NCI-H526 (cell line): Measurements from ENCODE around the gene ARHGAP9.
"Not testable (repeated sequence)": the region's sequence is repeated elsewhere in the genome, so short reads cannot be mapped to it uniquely, and the experiment has no call there.

ENCODE experiments used
- DNase-seq, 2 experiments: peaks; one replicate each; lab custom pipeline; 2025; lab: John Stamatoyannopoulos, UW

The ARHGAP9 gene

GRCh38 chr12:57479376-57480115 lies at the start of gene ARHGAP9:
ARHGAP9 (minus strand) TSS chr12:57479866; CDS start chr12:57479406, 460 bp downstream.
- DNase-seq = no peak

GRCh38 chr12:57528831-57529555 lies 49.3 kb upstream of the ARHGAP9 start:
- DNase-seq = no peak

GRCh38 chr12:57528176-57528575 lies 48.5 kb upstream of the ARHGAP9 start:
- DNase-seq = no peak

DNA sequence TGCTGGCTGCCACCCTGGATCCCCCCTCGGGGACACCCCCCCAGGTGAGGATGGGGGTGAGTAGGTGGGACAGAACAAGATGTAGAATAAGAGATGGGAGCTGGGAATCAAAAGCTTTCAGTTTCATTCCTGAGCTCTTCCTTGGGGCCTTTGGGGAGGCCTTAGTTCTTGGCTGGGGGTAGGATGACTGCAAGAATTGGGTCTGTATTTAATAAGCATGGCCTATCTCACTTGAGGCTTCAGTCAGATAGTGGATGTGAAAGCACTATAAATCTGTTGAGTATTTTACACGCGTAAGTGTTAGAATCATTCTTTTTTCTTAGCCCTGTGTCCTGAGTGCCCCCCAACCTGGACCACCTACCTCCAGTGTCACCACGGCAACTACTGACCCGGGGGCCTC lies 47.5 kb upstream of the ARHGAP9 start:
- DNase-seq = no peak

- no peak for DNase-seq
Measured at GRCh38 chr12:57526477-57527126, 46.9 kb upstream of the ARHGAP9 start.

GRCh38 chr12:57525615-57526383 lies 46.1 kb upstream of the ARHGAP9 start:
- DNase-seq = no peak

GRCh38 chr12:57524814-57525614 lies 45.3 kb upstream of the ARHGAP9 start:
- DNase-seq = no peak

DNA sequence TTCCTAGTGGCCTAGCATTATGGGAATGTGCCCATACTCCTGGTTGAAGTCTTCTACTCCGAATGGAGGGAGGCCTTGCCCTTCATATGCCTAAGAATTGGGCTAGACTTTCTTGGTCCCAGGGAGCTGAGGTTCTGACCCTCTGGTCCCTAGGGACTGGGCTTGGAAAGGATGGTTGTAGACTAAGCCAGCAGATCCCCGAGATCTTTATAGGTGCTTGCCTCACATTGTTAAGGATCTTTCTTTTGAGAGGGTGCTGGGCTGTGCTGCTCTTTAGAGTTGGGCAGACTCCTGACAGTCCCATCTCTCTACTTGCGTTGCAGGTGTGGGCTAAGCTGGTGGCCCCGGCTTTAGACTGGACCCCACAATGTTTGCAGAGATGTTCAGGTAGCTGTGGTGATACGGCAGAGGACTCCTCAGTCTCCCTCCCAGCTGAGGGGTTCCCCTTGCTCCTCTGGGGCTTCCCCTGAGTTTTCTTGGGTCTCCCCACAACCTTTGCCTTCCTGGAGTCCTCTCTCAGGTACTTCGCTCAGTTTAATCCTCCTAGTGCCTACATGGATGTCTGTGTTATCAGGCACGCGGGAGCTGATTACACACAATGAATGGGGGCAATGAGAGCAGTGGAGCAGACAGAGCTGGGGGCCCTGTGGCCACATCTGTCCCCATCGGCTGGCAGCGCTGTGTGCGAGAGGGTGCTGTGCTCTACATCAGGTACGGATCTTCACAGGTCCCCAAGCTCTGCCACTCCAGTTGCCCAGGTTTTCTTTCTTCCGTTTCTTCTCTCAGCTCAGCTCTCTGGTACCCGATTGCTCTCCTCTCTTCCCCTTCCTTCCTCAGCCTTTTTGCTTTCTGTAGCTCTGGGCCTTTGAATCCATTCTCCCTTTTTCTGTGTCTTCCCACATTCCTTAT lies 44.3 kb upstream of the ARHGAP9 start:
- DNase-seq = peak in 1 of 2 experiments; percentile 41

- DNase-seq = peak; percentile 17 to 74
Measured at GRCh38 chr12:57522887-57523705, 43.4 kb upstream of the ARHGAP9 start.

GRCh38 chr12:57522011-57522886 lies 42.6 kb upstream of the ARHGAP9 start, which contains the start of gene MBD6:
MBD6 (plus strand) TSS chr12:57522824; CDS start chr12:57524304, 1,480 bp downstream.
- DNase-seq = peak; percentile 89 to 91

DNA sequence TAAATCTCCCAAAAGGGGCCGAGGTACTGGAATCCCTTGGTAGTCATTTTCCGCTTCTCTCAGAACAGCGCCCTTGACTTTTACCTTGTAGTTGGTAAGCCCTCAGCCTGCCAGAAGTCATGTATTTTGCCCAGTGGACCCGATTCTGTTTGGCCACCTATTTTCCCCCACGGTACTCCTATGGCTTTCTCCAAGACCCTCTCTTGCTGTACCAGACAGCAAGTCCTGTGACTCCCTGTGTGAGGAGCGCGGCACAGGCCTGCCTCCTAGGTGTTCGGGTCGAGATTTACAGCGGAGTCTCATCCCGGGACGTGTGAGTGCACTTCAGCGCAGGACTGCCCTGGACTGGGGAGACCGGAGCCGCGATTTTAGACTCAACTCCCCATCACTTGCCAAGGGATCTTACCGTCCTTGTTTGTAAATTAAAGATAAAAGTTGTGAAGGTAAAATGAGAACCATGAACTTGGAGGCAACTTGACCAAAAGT lies 41.9 kb upstream of the ARHGAP9 start:
- DNase-seq = peak; percentile 61 to 64

DNA sequence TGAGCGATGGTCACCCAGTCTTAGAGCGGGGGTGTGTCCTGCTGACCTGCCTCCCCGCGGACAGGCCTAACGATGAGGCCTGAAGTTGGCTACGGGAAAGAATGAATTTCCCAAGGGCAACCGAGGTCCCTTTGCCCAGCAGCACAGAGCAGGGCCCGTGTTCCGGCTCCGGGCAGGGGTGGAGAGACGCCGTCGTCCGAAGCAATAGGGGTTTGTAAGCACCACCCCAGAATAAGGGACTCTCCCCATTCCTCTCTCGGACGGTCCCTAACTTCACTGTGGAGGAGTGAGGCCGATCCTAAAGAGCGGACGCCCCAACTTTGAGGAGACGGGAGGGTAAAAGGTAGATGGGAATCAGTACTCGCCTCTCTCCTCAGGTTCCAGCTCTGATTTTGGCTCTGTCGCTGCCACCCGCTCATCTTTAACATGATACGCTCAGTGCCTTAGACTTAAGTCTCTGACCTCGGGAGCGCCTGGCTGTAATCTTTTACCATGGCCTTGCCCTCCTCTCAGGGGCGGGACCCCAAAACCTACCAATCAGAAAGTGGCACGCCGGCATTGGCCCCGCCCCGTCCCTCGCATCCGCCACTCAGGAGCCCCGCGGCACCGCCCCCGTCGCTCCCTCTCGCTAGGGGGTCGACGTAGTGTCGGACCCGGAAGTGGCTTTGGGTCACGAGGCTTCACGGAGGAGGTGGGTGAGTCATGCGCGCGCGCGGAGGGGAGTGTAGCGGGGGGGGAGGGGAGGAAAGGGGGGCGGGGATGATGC lies 40.6 kb upstream of the ARHGAP9 start, which contains the start of gene DDIT3:
TSS of gene DDIT3 (minus strand) at position 462 of the 766 bp plus-strand sequence. CDS start 3,108 bp downstream, outside the sequence.
- peak; percentile 97 to 99 for DNase-seq

- peak in 1 of 2 experiments; percentile 46 for DNase-seq
Measured at GRCh38 chr12:57519796-57520052, 40.1 kb upstream of the ARHGAP9 start.

GRCh38 chr12:57518920-57519795 lies 39.5 kb upstream of the ARHGAP9 start:
- DNase-seq = no peak

DNA sequence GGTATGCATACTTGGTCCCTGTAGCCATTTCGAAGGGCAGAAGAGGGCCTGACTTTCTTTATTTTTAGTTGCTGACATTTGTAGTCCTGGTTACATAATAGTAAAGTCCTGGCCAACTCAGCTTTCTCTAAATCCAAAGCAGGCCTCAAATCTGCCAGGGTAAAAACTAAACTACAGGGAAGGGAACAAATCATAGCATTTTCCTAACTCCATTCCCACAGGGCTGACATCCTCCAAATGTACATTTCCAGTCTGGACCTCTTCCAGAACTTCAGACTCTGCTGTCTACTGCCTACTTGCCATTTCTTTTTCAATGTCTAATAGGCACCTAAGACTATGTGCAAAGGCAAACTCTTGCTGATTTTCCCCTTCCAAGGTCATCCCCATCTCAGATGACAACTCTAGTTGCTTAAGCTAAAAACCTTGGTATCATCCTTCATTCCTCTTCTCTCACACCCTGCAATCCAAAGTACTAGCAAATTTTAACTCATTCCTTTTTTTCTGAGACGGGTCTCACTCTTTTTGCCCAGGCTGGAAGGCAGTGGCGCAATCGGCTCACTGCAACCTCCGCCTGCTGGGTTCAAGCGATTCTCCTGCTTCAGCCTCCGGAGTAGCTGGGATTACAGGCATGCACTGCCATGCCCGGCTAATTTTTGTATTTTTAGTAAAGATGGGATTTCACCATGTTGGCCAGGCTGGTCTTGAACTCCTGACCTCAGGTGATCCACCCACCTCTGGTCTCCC lies 38.7 kb upstream of the ARHGAP9 start:
- no peak for DNase-seq

- DNase-seq = not testable (repeated sequence)
Measured at GRCh38 chr12:57517718-57518117, 38.1 kb upstream of the ARHGAP9 start.
